ENCODE data around the gene TMEM131. TPM values are rescaled to one million over a fixed set of nuclear protein-coding genes. Genes with fewer than 3 reads are reported as not detected.

TMEM131 gene
- total RNA-seq, 2 donors from 2014 or later: 39.0 to 43.0 TPM

- Mint-ChIP-seq H3K27me3 (ENCODE audit: insufficient read depth) (no peaks in the 10 kb centered on the region), H3K4me1 (peaks cover 23% of the 10 kb centered on the region), H3K27ac (no peak overlapping the region), H3K36me3 (ENCODE audit: low read depth) (peaks cover 17% of the 10 kb centered on the region), H3K4me3 (no peak overlapping the region), H3K9me3 (no peaks in the 10 kb centered on the region)
- no peaks in the 10 kb centered on the region for H3K27me3 ChIP-seq (ENCODE audit: control insufficient read depth, insufficient read depth, low read length, poor library complexity, severe bottlenecking)
- DNase-seq: no peak
- no peak overlapping the region for H3K4me3 ChIP-seq (ENCODE audit: low read length)
- peaks cover 6% of the 10 kb centered on the region for H3K4me1 ChIP-seq (ENCODE audit: control insufficient read depth, insufficient read depth, low read length)
- no peak overlapping the region for H3K27ac ChIP-seq (ENCODE audit: low read depth, low read length)
- H3K36me3 ChIP-seq (ENCODE audit: control insufficient read depth, insufficient read depth, low read length): peaks cover 31% of the 10 kb centered on the region
- H3K9me3 ChIP-seq (ENCODE audit: control insufficient read depth, low read length): no peaks in the 10 kb centered on the region
- no peak for TF ChIP-seq CTCF (conservative IDR thresholded peaks at IDR 0.05)
- WGBS, 2 experiments (ENCODE audit: insufficient coverage in 1 of 2, insufficient read length in 1 of 2): 70 to 86% methylated on average over 1 to 3 of the region's 4 CpGs
- no peak overlapping the region for H3K9ac ChIP-seq (ENCODE audit: extremely low read depth, low read length, poor library complexity, severe bottlenecking)
Observed at GRCh38 chr2:97845133-97845532, 150.6 kb downstream of the TMEM131 start.

GRCh38 chr2:97844311-97844859, 151.4 kb downstream of the TMEM131 start:
- no peaks in the 10 kb centered on the region for H3K9me3 ChIP-seq (ENCODE audit: control insufficient read depth, low read length)
- no peak for TF ChIP-seq CTCF (conservative IDR thresholded peaks at IDR 0.05)
- H3K4me3 Mint-ChIP-seq: no peak overlapping the region
- H3K27me3 ChIP-seq (ENCODE audit: control insufficient read depth, insufficient read depth, low read length, poor library complexity, severe bottlenecking): no peaks in the 10 kb centered on the region
- peaks cover 24% of the 10 kb centered on the region for H3K4me1 Mint-ChIP-seq
- DNase-seq: no peak
- peaks cover 24% of the 10 kb centered on the region for H3K36me3 Mint-ChIP-seq (ENCODE audit: low read depth)
- no peaks in the 10 kb centered on the region for H3K9me3 Mint-ChIP-seq
- no peak overlapping the region for H3K4me3 ChIP-seq (ENCODE audit: low read length)
- no peak overlapping the region for H3K27ac ChIP-seq (ENCODE audit: low read depth, low read length)
- peaks cover 6% of the 10 kb centered on the region for H3K4me1 ChIP-seq (ENCODE audit: control insufficient read depth, insufficient read depth, low read length)
- 90 to 100% methylated on average over 2 of the region's 2 CpGs for WGBS, 2 experiments (ENCODE audit: insufficient coverage in 1 of 2, insufficient read length in 1 of 2)
- no peaks in the 10 kb centered on the region for H3K27me3 Mint-ChIP-seq (ENCODE audit: insufficient read depth)
- no peak overlapping the region for H3K9ac ChIP-seq (ENCODE audit: extremely low read depth, low read length, poor library complexity, severe bottlenecking)
- peaks cover 38% of the 10 kb centered on the region for H3K36me3 ChIP-seq (ENCODE audit: control insufficient read depth, insufficient read depth, low read length)
- no peak overlapping the region for H3K27ac Mint-ChIP-seq

DNA sequence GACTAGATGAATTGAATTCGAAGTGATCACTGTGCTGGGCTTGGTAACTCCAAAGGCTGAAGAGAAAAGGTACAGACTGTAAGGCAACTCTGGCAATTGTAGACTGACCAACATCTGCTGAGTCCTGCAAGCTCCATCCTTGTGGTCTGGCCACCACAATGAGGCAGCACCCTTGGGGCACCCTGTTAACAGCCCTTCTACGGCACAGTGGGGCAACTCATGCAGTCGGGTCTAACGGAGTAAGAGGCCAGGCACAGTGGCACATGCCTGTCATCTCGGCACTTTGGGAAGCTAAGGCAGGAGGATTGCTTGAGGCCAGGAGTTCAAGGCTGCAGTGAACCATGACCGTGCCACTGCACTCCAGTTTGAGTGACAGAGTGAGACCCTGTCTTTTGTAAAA, 155.6 kb downstream of the TMEM131 start:
- Mint-ChIP-seq H3K27ac (no peak overlapping the region), H3K4me1 (peaks cover 23% of the 10 kb centered on the region), H3K9me3 (no peaks in the 10 kb centered on the region), H3K4me3 (no peak overlapping the region), H3K27me3 (ENCODE audit: insufficient read depth) (no peaks in the 10 kb centered on the region), H3K36me3 (ENCODE audit: low read depth) (peaks cover 32% of the 10 kb centered on the region)
- Histone ChIP-seq H3K4me3 (ENCODE audit: low read length) (no peak overlapping the region), H3K36me3 (ENCODE audit: control insufficient read depth, insufficient read depth, low read length) (peaks cover 62% of the 10 kb centered on the region), H3K27ac (ENCODE audit: low read depth, low read length) (no peak overlapping the region), H3K4me1 (ENCODE audit: control insufficient read depth, insufficient read depth, low read length) (peaks cover 6% of the 10 kb centered on the region), H3K9ac (ENCODE audit: extremely low read depth, low read length, poor library complexity, severe bottlenecking) (no peak overlapping the region), H3K9me3 (ENCODE audit: control insufficient read depth, low read length) (no peaks in the 10 kb centered on the region), H3K27me3 (ENCODE audit: control insufficient read depth, insufficient read depth, low read length, poor library complexity, severe bottlenecking) (no peaks in the 10 kb centered on the region)
- WGBS, 2 experiments (ENCODE audit: insufficient coverage in 1 of 2, insufficient read length in 1 of 2): 95 to 96% methylated on average over 6 of the region's 6 CpGs
- TF ChIP-seq CTCF (conservative IDR thresholded peaks at IDR 0.05): no peak
- DNase-seq: no peak

Measured in endodermal cell (in vitro differentiated cells).